Uterus (tissue), 4 donors: ENCODE results near the gene ZNF217. TPM values are rescaled to one million over a fixed set of nuclear protein-coding genes. Genes with fewer than 3 reads are reported as not detected.
"Not testable (repeated sequence)": the region's sequence is repeated elsewhere in the genome, so short reads cannot be mapped to it uniquely, and the experiment has no call there.

ENCODE experiments used
- DNase-seq, 2 donors: peaks; one replicate each; pipeline ENCODE4 v3.0.0-alpha.2; 2019 to 2020
- H3K27ac ChIP-seq, 2 donors: fragments of 200-600 bp; sonication (generic); 1 replicate in 1 of 2; 2 replicates in 1 of 2; pipeline ENCODE4 v1.5.1; 2016 to 2018
- H3K27me3 ChIP-seq, 2 donors: fragments of 200-600 bp; sonication (generic); one replicate each; pipeline ENCODE4 v1.5.1; 2018 to 2019; ENCODE audit warnings: control low read depth in 1 of 2
- H3K36me3 ChIP-seq, 2 donors: fragments of 200-600 bp; sonication (generic); one replicate each; pipeline ENCODE4 v1.5.1; 2019; ENCODE audit warnings: control low read depth in 1 of 2
- H3K4me1 ChIP-seq, 2 donors: fragments of 200-600 bp; sonication (generic); one replicate each; pipeline ENCODE4 v1.5.1; 2018 to 2019; ENCODE audit warnings: control low read depth in 1 of 2
- H3K4me3 ChIP-seq, 2 donors: fragments of 200-600 bp; sonication (generic); 1 replicate in 1 of 2; 2 replicates in 1 of 2; pipeline ENCODE4 v1.5.1; 2018 to 2019; ENCODE audit warnings: mild to moderate bottlenecking in 1 of 2
- H3K9me3 ChIP-seq, 2 donors: fragments of 200-600 bp; sonication (generic); one replicate each; pipeline ENCODE4 v1.5.1; 2019; ENCODE audit warnings: control low read depth in 1 of 2
- POLR2A ChIP-seq, 2 donors: fragments of 450-650 bp; IDR thresholded peaks; one replicate each; pipeline ENCODE4 v1.6.1; 2016; ENCODE audit warnings: antibody characterized with exemption in 2 of 2, mild to moderate bottlenecking in 1 of 2, moderate library complexity in 1 of 2
- intact Hi-C: fragments of 100-400 bp; cut with DNase I; formaldehyde crosslinking; loops from one replicate; pipeline ENCODE4 v1.15.1; 2023; ENCODE audit warnings: low total_unique reads
- total RNA-seq, 4 donors: library from RNA; depleted of rRNA in 3 of 4; stranded (reverse); fragments of >200 nt in 3 of 4; gene quantifications; one replicate each; pipeline versions ENCODE4 v1.1.0 to v1.2.4, GENCODE V29; 2014 to 2023
- TF ChIP-seq, protein P1 (sequence below), 4 experiments: fragments of 200-600 bp in 2 of 4; fragments of 450-650 bp in 2 of 4; sonication (generic) in 2 of 4; IDR thresholded peaks; one replicate each; pipeline ENCODE4 v1.5.1; 2016 to 2019; ENCODE audit warnings: antibody characterized with exemption in 4 of 4, mild to moderate bottlenecking in 2 of 4, moderate library complexity in 1 of 4
- donor health status: DM: yes; HTN: yes; CAD: no.

The ZNF217 gene
- total RNA-seq, result 10 to 100 TPM in 3 of 4 donors, 1 to 10 TPM in 1; 7.4 to 37.8 (median 18.4) TPM

DNA sequence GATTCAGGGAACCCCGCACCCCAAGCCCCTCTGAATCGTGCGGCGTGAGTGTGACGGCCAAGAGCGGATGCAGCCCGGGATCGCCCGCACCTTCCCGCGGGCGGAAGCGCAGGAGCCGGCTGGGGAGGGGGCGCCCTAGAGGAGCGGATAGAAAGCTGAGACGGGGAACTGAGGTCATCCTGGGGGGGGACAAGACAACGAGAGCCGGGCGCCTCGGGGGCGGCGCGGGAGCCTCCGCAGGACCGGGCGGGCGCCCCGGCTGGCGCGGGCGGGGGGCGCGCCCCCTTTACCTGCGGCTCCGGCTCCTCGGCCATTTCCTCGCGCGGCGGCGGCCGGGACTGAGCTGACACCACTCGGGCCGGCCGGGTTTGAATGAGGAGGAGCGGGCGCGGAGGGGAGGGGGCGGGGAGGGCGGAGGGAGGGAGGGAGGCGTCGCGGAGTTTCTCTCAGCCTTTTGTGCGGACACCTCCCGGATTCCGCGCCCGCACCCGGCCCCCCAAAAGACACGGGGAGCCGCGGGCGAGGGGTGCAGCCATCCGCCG, at the start of gene ZNF217:
Gene ZNF217, minus strand, starts transcription at position 374 of the 542 bp plus-strand sequence. CDS start 11,013 bp downstream, outside the sequence.
- intact Hi-C loops, H3K27me3 ChIP-seq, H3K9me3 ChIP-seq, H3K36me3 ChIP-seq, H3K4me1 ChIP-seq: not testable (repeated sequence)
- H3K4me3 ChIP-seq, result peak within 1 kb of the TSS; percentile 79 to 85
- peak within 1 kb of the TSS; percentile 97 to 100 for H3K27ac ChIP-seq
- DNase-seq, result peak; percentile 72 to 78
- peak in 1 of 2 donors; percentile 22 for TF ChIP-seq POLR2A (IDR thresholded peaks at IDR 0.05)

DNA sequence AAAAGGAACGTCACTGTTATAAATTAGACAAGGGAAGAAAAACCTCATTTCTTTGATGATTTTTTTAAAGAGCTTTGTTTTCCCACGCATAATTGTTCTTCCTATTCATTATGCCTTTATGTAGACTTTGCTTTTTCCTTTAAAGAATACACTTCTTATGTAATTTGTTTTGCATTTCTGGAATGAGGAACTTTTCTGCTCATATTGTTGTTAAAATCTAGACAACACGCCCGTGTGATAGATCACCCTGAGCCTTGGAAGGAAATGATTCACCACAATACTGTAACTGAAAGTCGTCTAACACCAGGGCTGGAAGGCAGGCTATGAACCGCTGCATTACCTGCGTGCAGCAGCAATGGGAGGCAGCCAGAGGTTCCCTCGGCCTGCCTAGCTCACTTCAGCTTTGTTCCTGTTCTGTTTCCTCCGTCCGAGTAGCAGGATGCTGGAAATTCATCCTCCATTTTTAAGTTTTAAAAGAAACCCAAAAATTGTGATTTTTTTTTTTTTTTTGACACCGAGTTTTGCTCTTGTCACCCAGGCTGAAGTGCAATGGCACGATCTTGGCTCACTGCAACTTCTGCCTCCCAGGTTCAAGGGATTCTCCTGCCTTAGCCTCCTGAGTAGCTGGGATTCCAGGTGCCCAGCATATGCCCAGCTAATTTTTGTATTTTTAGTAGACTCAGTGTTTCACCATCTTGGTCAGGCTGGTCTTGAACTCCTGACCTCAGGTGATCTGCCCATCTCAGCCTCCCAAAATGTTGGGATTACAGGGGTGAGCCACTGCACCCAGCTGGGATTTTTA, 49.6 kb upstream of the ZNF217 start:
- Histone ChIP-seq H3K36me3 (no peaks in the 10 kb centered on the region), H3K27ac (peak overlapping the region; percentile 32 to 59), H3K4me3 (no peak overlapping the region), H3K4me1 (no peaks in the 10 kb centered on the region), H3K27me3 (no peaks in the 10 kb centered on the region), H3K9me3 (no peaks in the 10 kb centered on the region)
- intact Hi-C loops, result no loop called here
- TF ChIP-seq POLR2A (IDR thresholded peaks at IDR 0.05), result no peak
- TF ChIP-seq, protein P1, sequence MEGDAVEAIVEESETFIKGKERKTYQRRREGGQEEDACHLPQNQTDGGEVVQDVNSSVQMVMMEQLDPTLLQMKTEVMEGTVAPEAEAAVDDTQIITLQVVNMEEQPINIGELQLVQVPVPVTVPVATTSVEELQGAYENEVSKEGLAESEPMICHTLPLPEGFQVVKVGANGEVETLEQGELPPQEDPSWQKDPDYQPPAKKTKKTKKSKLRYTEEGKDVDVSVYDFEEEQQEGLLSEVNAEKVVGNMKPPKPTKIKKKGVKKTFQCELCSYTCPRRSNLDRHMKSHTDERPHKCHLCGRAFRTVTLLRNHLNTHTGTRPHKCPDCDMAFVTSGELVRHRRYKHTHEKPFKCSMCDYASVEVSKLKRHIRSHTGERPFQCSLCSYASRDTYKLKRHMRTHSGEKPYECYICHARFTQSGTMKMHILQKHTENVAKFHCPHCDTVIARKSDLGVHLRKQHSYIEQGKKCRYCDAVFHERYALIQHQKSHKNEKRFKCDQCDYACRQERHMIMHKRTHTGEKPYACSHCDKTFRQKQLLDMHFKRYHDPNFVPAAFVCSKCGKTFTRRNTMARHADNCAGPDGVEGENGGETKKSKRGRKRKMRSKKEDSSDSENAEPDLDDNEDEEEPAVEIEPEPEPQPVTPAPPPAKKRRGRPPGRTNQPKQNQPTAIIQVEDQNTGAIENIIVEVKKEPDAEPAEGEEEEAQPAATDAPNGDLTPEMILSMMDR (IDR thresholded peaks at IDR 0.05), result no peak
- DNase-seq, result no peak

- intact Hi-C loops, result no loop called here
- Histone ChIP-seq H3K36me3 (no peaks in the 10 kb centered on the region), H3K27me3 (no peaks in the 10 kb centered on the region), H3K27ac (peak overlapping the region; percentile 32 to 59), H3K4me1 (no peaks in the 10 kb centered on the region), H3K4me3 (no peak overlapping the region), H3K9me3 (no peaks in the 10 kb centered on the region)
- no peak for TF ChIP-seq POLR2A (IDR thresholded peaks at IDR 0.05)
- TF ChIP-seq, protein P1 (IDR thresholded peaks at IDR 0.05), result no peak
- DNase-seq, result no peak
These were observed 48.8 kb upstream of the ZNF217 start for GRCh38 chr20:53642196-53643030.

GRCh38 chr20:53639647-53640440, 46.2 kb upstream of the ZNF217 start:
- no peak overlapping the region for H3K27ac ChIP-seq
- no peak overlapping the region for H3K4me3 ChIP-seq
- no peaks in the 10 kb centered on the region for H3K9me3 ChIP-seq
- intact Hi-C loops, result no loop called here
- no peak for TF ChIP-seq POLR2A (IDR thresholded peaks at IDR 0.05)
- TF ChIP-seq, protein P1 (IDR thresholded peaks at IDR 0.05), result no peak
- H3K27me3 ChIP-seq, result no peaks in the 10 kb centered on the region
- no peaks in the 10 kb centered on the region for H3K4me1 ChIP-seq
- H3K36me3 ChIP-seq, result no peaks in the 10 kb centered on the region
- no peak for DNase-seq

GRCh38 chr20:53639128-53639527, 45.5 kb upstream of the ZNF217 start:
- H3K27ac ChIP-seq, result no peak overlapping the region
- H3K4me1 ChIP-seq, result no peaks in the 10 kb centered on the region
- TF ChIP-seq, protein P1 (IDR thresholded peaks at IDR 0.05), result no peak
- no peak for TF ChIP-seq POLR2A (IDR thresholded peaks at IDR 0.05)
- no peaks in the 10 kb centered on the region for H3K36me3 ChIP-seq
- no peaks in the 10 kb centered on the region for H3K9me3 ChIP-seq
- no peak for DNase-seq
- intact Hi-C loops, result no loop called here
- H3K4me3 ChIP-seq, result no peak overlapping the region
- H3K27me3 ChIP-seq, result no peaks in the 10 kb centered on the region

DNA sequence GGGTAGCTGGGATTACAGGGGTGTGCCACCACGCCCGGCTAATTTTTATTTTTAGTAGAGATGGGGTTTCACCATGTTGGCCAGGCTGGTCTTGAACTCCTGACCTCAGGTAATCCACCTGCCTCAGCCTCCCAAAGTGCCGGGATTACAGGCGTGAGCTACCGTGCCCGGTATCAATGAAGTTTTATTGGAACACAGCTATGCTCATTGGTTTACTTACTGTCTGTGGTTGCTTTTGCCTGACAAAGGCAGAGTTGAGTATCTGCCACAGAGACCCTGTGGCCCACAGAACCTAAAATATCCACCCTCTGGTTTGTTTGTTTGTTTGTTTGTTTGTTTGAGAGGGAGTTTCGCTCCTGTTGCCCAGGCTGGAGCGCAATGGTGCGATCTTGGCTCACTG, 43.7 kb upstream of the ZNF217 start:
- H3K4me1 ChIP-seq, H3K27ac ChIP-seq, H3K27me3 ChIP-seq, H3K9me3 ChIP-seq, H3K4me3 ChIP-seq, DNase-seq, intact Hi-C loops, H3K36me3 ChIP-seq: not testable (repeated sequence)
